Mesenchymal stem cell (in vitro differentiated cells and primary cell): ENCODE results near the gene SNX27.
A peak's percentile ranks its signal among the peaks of the same experiment; 100 is the strongest.

Source experiments
- DNase-seq: peaks from one replicate; pipeline ENCODE4 v3.0.0-alpha.2; 2013
- H2AFZ ChIP-seq: one replicate; pipeline ENCODE4 v1.6.1; 2013; ENCODE audit warnings: low read depth, mild to moderate bottlenecking, control low read depth, inconsistent platforms, low read length, moderate library complexity
- H2AK5ac ChIP-seq: 2 replicates; pipeline ENCODE4 v1.6.1; 2013; ENCODE audit warnings: low read length, moderate library complexity, mild to moderate bottlenecking, inconsistent platforms; ENCODE audit not compliant: severe bottlenecking
- H2BK120ac ChIP-seq: one replicate; pipeline ENCODE4 v1.6.1; 2013; ENCODE audit warnings: low read depth, mild to moderate bottlenecking, inconsistent platforms, low read length, moderate library complexity
- H2BK12ac ChIP-seq, 2 experiments: one replicate each; pipeline ENCODE4 v1.6.1; 2013; ENCODE audit warnings: inconsistent platforms in 2 of 2, low read length in 2 of 2, mild to moderate bottlenecking in 2 of 2, moderate library complexity in 2 of 2, control low read depth in 1 of 2
- H2BK15ac ChIP-seq: one replicate; pipeline ENCODE4 v1.6.1; 2013; ENCODE audit warnings: mild to moderate bottlenecking, low read depth, inconsistent platforms; ENCODE audit not compliant: poor library complexity, severe bottlenecking
- H2BK5ac ChIP-seq: 2 replicates; pipeline ENCODE4 v1.6.1; 2013; ENCODE audit warnings: low read depth, mild to moderate bottlenecking, low read length, control low read depth, inconsistent platforms; ENCODE audit not compliant: poor library complexity, severe bottlenecking
- H3K14ac ChIP-seq, 2 experiments: one replicate each; pipeline ENCODE4 v1.6.1; 2013; ENCODE audit warnings: inconsistent platforms in 2 of 2, low read length in 2 of 2, control low read depth in 1 of 2, mild to moderate bottlenecking in 1 of 2, moderate library complexity in 1 of 2
- H3K18ac ChIP-seq, 2 experiments: one replicate each; pipeline ENCODE4 v1.6.1; 2013; ENCODE audit warnings: inconsistent platforms in 2 of 2, low read length in 2 of 2, control low read depth in 1 of 2, low read depth in 1 of 2, mild to moderate bottlenecking in 1 of 2
- H3K23ac ChIP-seq, 2 experiments: one replicate each; pipeline ENCODE4 v1.6.1; 2013; ENCODE audit warnings: inconsistent platforms in 2 of 2, low read length in 2 of 2, mild to moderate bottlenecking in 2 of 2, moderate library complexity in 2 of 2, control low read depth in 1 of 2
- H3K27ac ChIP-seq: 2 replicates; pipeline ENCODE4 v1.5.1; 2013; ENCODE audit warnings: mild to moderate bottlenecking, moderate library complexity, low read length, control low read depth, inconsistent platforms; ENCODE audit not compliant: poor library complexity, severe bottlenecking
- H3K27me3 ChIP-seq, 2 experiments: 2 replicates each; pipeline versions ENCODE4 v1.6.1 to v1.7.0; 2013; ENCODE audit warnings: low read length in 2 of 2, mild to moderate bottlenecking in 2 of 2, moderate library complexity in 2 of 2, control low read depth in 1 of 2, inconsistent platforms in 1 of 2; ENCODE audit not compliant: control insufficient read depth in 1 of 2, insufficient read depth in 1 of 2
- H3K36me3 ChIP-seq, 2 experiments: 2 replicates each; pipeline versions ENCODE4 v1.6.1 to v1.7.0; 2013; ENCODE audit warnings: low read length in 2 of 2, control low read depth in 1 of 2, inconsistent platforms in 1 of 2, low read depth in 1 of 2, mild to moderate bottlenecking in 1 of 2; ENCODE audit not compliant: insufficient read depth in 2 of 2, control insufficient read depth in 1 of 2
- H3K4ac ChIP-seq, 2 experiments: one replicate each; pipeline ENCODE4 v1.6.1; 2013; ENCODE audit warnings: inconsistent platforms in 2 of 2, low read length in 2 of 2, mild to moderate bottlenecking in 2 of 2, moderate library complexity in 2 of 2, control low read depth in 1 of 2, low read depth in 1 of 2
- H3K4me1 ChIP-seq: 2 replicates; pipeline ENCODE4 v1.6.1; 2013; ENCODE audit warnings: low read depth, low read length, control low read depth; ENCODE audit not compliant: control insufficient read depth, insufficient read depth
- H3K4me2 ChIP-seq: 2 replicates; pipeline ENCODE4 v1.6.1; 2013; ENCODE audit warnings: low read length, mild to moderate bottlenecking, inconsistent platforms; ENCODE audit not compliant: poor library complexity, severe bottlenecking
- H3K4me3 ChIP-seq, 2 experiments: 2 replicates each; pipeline versions ENCODE4 v1.5.1 to v1.7.0; 2013; ENCODE audit warnings: low read length in 2 of 2, mild to moderate bottlenecking in 2 of 2, control low read depth in 1 of 2, low read depth in 1 of 2; ENCODE audit not compliant: insufficient read depth in 1 of 2
- H3K79me1 ChIP-seq: replicated peaks from 2 replicates; pipeline ENCODE4 v1.6.1; 2013; ENCODE audit warnings: mild to moderate bottlenecking, control low read depth, low read length, inconsistent platforms; ENCODE audit not compliant: poor library complexity, severe bottlenecking
- H3K9ac ChIP-seq: 2 replicates; pipeline ENCODE4 v1.7.0; 2013; ENCODE audit warnings: mild to moderate bottlenecking, low read length, moderate library complexity
- H3K9me3 ChIP-seq: 2 replicates; pipeline ENCODE4 v1.7.0; 2013; ENCODE audit warnings: mild to moderate bottlenecking, low read length; ENCODE audit not compliant: control insufficient read depth
- H4K8ac ChIP-seq: one replicate; pipeline ENCODE4 v1.6.1; 2013; ENCODE audit warnings: inconsistent platforms, mild to moderate bottlenecking, low read length, moderate library complexity
- H4K91ac ChIP-seq: one replicate; pipeline ENCODE4 v1.6.1; 2013; ENCODE audit warnings: mild to moderate bottlenecking, low read length, inconsistent platforms
- WGBS: methylation state at CpG from one replicate; pipeline ENCODE4 v1.1.7; 2013; ENCODE audit warnings: mixed read lengths; 5-methylcytosine and 5-hydroxymethylcytosine counted together

SNX27 gene

DNA sequence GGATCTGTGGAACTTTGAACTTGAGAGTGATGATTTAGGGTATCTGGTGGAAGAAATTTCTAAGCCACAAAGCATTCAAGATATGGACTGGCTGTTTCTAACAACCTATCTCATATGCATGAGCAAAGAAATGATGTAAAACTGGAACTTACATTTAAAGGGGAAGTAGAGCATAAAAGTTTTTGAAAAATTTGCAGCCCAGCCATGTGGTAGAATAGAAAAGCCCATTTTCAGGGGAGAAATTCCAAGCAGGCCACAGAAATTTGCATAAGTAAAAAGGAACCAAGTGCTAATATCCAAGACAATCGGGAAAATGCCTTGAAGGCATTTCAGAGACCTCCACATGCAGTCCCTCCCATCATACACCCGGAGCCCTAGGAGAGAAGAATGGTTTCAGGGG lies 125.2 kb downstream of the SNX27 start:
- Histone ChIP-seq H2BK5ac (no peak overlapping the region), H2BK12ac (no peak overlapping the region), H3K36me3 (no peaks in the 10 kb centered on the region), H3K14ac (no peak overlapping the region), H2AK5ac (no peak overlapping the region), H3K79me1 (no peaks in the 10 kb centered on the region), H2BK120ac (no peak overlapping the region), H3K9me3 (peaks cover 6% of the 10 kb centered on the region), H3K4ac (no peak overlapping the region), H3K4me2 (no peak overlapping the region), H3K27me3 (peaks cover 9 to 13% of the 10 kb centered on the region in 2 experiments), H2AFZ (no peak overlapping the region), H4K8ac (no peak overlapping the region), H3K4me1 (no peaks in the 10 kb centered on the region), H3K9ac (no peak overlapping the region), H3K18ac (no peak overlapping the region), H3K23ac (no peak overlapping the region), H3K4me3 (no peak overlapping the region), H3K27ac (no peak overlapping the region), H2BK15ac (no peak overlapping the region), H4K91ac (no peak overlapping the region)
- 62% methylated on average over 2 of the region's 2 CpGs for WGBS
- no peak for DNase-seq

DNA sequence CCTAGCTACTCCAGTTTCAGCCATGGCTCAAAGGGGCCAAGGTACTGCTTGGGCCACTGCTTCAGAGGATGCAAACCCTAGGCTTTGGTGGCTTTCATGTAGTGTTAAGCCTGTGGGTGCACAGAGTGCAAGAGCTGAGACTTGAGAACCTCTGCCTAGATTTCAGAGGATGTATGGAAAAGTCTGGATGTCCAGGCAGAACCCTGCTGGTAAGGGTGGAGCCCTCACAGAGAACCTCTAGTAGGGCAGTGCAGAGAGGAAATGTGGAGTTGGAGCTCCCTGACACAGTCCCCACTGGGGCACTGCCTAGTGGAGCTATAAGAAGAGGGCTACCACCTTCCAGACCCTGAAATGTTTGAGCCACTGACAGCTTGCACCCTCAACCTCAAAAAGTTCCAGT lies 125.6 kb downstream of the SNX27 start:
- no peak overlapping the region for H2BK12ac ChIP-seq
- no peak overlapping the region for H2BK120ac ChIP-seq
- H2BK5ac ChIP-seq, result no peak overlapping the region
- peaks cover 6% of the 10 kb centered on the region for H3K9me3 ChIP-seq
- no peak overlapping the region for H3K4ac ChIP-seq
- H3K27ac ChIP-seq, result no peak overlapping the region
- no peak overlapping the region for H3K14ac ChIP-seq
- no peak overlapping the region for H3K23ac ChIP-seq
- H2AFZ ChIP-seq, result no peak overlapping the region
- H2AK5ac ChIP-seq, result no peak overlapping the region
- DNase-seq, result no peak
- H3K4me1 ChIP-seq, result no peaks in the 10 kb centered on the region
- no peak overlapping the region for H3K18ac ChIP-seq
- H3K4me3 ChIP-seq, result no peak overlapping the region
- H3K27me3 ChIP-seq, result peaks cover 4 to 17% of the 10 kb centered on the region in 2 experiments
- H4K91ac ChIP-seq, result no peak overlapping the region
- no peak overlapping the region for H3K4me2 ChIP-seq
- H3K79me1 ChIP-seq, result no peaks in the 10 kb centered on the region
- no peak overlapping the region for H2BK15ac ChIP-seq
- H3K9ac ChIP-seq, result no peak overlapping the region
- no peaks in the 10 kb centered on the region for H3K36me3 ChIP-seq
- H4K8ac ChIP-seq, result no peak overlapping the region

DNA sequence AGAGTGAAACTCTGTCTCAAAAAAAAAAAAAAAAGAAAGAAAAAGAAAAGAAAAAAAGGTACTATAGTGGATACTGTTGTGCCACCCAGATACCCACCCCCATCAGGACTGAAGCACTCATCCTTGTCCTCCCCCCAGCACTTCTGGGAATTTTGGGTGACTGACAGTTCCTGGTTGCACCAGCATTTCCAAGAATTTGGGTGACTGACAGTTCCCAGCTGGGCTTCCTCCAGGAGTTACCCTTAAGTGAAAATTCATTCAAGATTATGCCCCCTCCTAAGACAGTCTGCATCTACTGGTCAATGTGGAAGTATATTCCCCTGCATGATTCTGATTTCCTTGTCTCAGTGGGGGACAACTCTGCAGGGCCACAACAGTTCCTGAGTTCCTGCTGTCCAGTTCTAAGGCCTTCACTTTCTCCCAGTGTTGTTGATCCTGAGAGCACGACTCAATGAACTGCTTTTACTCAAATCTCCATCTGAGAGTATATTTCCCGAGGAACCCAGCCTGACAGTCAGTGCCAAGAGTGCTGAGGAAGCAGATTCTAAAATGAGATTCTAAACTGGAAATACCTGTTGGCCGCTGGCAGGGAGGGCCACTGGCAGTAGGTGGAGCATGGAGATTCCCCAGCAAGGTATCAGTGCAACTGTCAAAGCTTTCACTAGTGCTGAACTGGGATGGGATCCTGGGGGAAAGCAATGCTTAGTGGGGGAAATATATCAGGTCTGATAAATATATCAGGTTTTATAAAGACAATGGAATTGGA lies 127.9 kb downstream of the SNX27 start:
- Histone ChIP-seq H3K9ac (no peak overlapping the region), H2BK120ac (no peak overlapping the region)

DNA sequence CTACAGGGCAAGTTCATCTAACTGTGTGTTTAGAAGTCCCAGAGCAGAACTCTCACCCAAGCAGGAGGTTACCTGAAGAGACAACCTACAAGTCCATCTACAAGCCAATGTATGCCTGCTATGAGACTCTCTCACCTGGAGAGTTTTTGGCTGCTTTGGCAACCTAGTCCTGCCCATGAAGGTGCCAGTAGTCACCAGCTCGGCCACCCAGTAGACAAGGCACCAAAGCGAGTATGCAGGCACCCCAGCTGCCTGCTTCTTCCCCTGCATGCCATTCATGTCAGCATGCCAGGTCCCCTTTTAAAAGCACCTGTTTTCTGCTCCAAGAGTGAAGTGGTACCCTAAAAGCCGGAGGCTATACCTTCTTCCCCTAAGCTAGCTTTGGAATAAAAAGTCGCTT lies 129.7 kb downstream of the SNX27 start:
- Histone ChIP-seq H3K79me1 (no peaks in the 10 kb centered on the region), H3K23ac (peak overlapping the region in 1 of 2 experiments; percentile 79), H3K27me3 (peaks cover 0 to 17% of the 10 kb centered on the region in 2 experiments), H4K91ac (no peak overlapping the region), H3K9me3 (peaks cover 6% of the 10 kb centered on the region), H2BK15ac (no peak overlapping the region), H3K14ac (no peak overlapping the region), H3K4me2 (no peak overlapping the region), H3K4me1 (no peaks in the 10 kb centered on the region), H2BK120ac (no peak overlapping the region), H2BK5ac (no peak overlapping the region), H2AK5ac (no peak overlapping the region), H3K27ac (no peak overlapping the region), H3K9ac (no peak overlapping the region), H3K36me3 (no peaks in the 10 kb centered on the region), H2AFZ (no peak overlapping the region), H2BK12ac (no peak overlapping the region), H3K18ac (no peak overlapping the region), H3K4ac (no peak overlapping the region), H3K4me3 (no peak overlapping the region), H4K8ac (no peak overlapping the region)
- no peak for DNase-seq
- WGBS, result 89% methylated on average over 4 of the region's 4 CpGs

More for the DNA sequence above, 127.9 kb downstream of the SNX27 start:
- H2BK12ac ChIP-seq, result no peak overlapping the region
- DNase-seq, result no peak
- H3K9me3 ChIP-seq, result peaks cover 6% of the 10 kb centered on the region
- no peaks in the 10 kb centered on the region for H3K36me3 ChIP-seq
- peaks cover 0 to 17% of the 10 kb centered on the region in 2 experiments for H3K27me3 ChIP-seq
- H2BK5ac ChIP-seq, result no peak overlapping the region
- H2AFZ ChIP-seq, result no peak overlapping the region
- H3K27ac ChIP-seq, result no peak overlapping the region
- no peak overlapping the region for H2BK15ac ChIP-seq
- no peak overlapping the region for H4K8ac ChIP-seq
- no peak overlapping the region for H3K18ac ChIP-seq
- no peak overlapping the region for H3K4me2 ChIP-seq
- H4K91ac ChIP-seq, result no peak overlapping the region
- no peak overlapping the region for H3K14ac ChIP-seq
- H3K4me3 ChIP-seq, result no peak overlapping the region
- 75% methylated on average over 3 of the region's 3 CpGs for WGBS
- no peaks in the 10 kb centered on the region for H3K79me1 ChIP-seq
- no peak overlapping the region for H3K4ac ChIP-seq
- H3K23ac ChIP-seq, result no peak overlapping the region
- no peaks in the 10 kb centered on the region for H3K4me1 ChIP-seq
- no peak overlapping the region for H2AK5ac ChIP-seq
